KMS-11 (cell line): Measurements from ENCODE around the gene SORCS2.

Source experiments
- H2AFZ ChIP-seq: fragments of 200-600 bp; sonication (generic); 2 replicates; pipeline ENCODE4 v1.6.1; 2016; ENCODE audit warnings: antibody characterized with exemption, mixed run types, low read depth
- H3K27ac ChIP-seq: fragments of 200-600 bp; sonication (generic); 2 replicates; pipeline ENCODE4 v1.6.1; 2016; ENCODE audit warnings: mild to moderate bottlenecking, mixed run types
- H3K27me3 ChIP-seq: fragments of 200-600 bp; sonication (generic); 2 replicates; pipeline ENCODE4 v1.6.1; 2017; ENCODE audit warnings: mild to moderate bottlenecking, low read depth, mixed run types, moderate library complexity; ENCODE audit not compliant: insufficient read depth
- H3K36me3 ChIP-seq: fragments of 200-600 bp; sonication (generic); 2 replicates; pipeline ENCODE4 v1.6.1; 2017; ENCODE audit warnings: mild to moderate bottlenecking, mixed run types; ENCODE audit not compliant: insufficient read depth
- H3K4me1 ChIP-seq: fragments of 200-600 bp; sonication (generic); 2 replicates; pipeline ENCODE4 v1.6.1; 2016; ENCODE audit warnings: mild to moderate bottlenecking, low read depth, mixed run types; ENCODE audit not compliant: poor library complexity, severe bottlenecking
- H3K4me2 ChIP-seq: fragments of 200-600 bp; sonication (generic); 2 replicates; pipeline ENCODE4 v1.7.0; 2016; ENCODE audit warnings: mild to moderate bottlenecking, mixed run types
- H3K4me3 ChIP-seq: fragments of 200-600 bp; sonication (generic); IDR thresholded peaks from 2 replicates; pipeline ENCODE4 v1.6.1; 2017; ENCODE audit warnings: low read depth, low read length, mixed read lengths; ENCODE audit not compliant: insufficient read depth
- H3K79me2 ChIP-seq: fragments of 200-600 bp; sonication (generic); 2 replicates; pipeline ENCODE4 v1.6.1; 2016; ENCODE audit warnings: low read depth, mixed run types; ENCODE audit not compliant: insufficient read depth
- H3K9ac ChIP-seq: fragments of 200-600 bp; sonication (generic); 2 replicates; pipeline ENCODE4 v1.6.1; 2016; ENCODE audit warnings: mild to moderate bottlenecking, mixed run types
- H4K20me1 ChIP-seq: fragments of 200-600 bp; sonication (generic); 2 replicates; pipeline ENCODE4 v1.6.1; 2016; ENCODE audit warnings: mild to moderate bottlenecking, mixed run types; ENCODE audit not compliant: insufficient read depth
- CTCF ChIP-seq: fragments of 200-600 bp; sonication (generic); conservative IDR thresholded peaks from 2 replicates; pipeline ENCODE4 v1.6.1; 2017; ENCODE audit warnings: low read depth, mild to moderate bottlenecking, antibody characterized with exemption, low read length, moderate library complexity, mixed read lengths

SORCS2 gene

GRCh38 chr4:7158081-7158750 lies 34.1 kb upstream of the SORCS2 start:
- H3K79me2 ChIP-seq = no peaks in the 10 kb centered on the region
- H3K27me3 ChIP-seq = peaks cover 44% of the 10 kb centered on the region; the same call in 1 of the 2 replicates
- no peak overlapping the region for H3K4me2 ChIP-seq
- no peaks in the 10 kb centered on the region for H4K20me1 ChIP-seq
- no peak overlapping the region for H2AFZ ChIP-seq
- H3K4me1 ChIP-seq = no peaks in the 10 kb centered on the region
- TF ChIP-seq CTCF = no peak
- H3K36me3 ChIP-seq = no peaks in the 10 kb centered on the region
- no peak overlapping the region for H3K27ac ChIP-seq
- H3K9ac ChIP-seq = no peak overlapping the region
- H3K4me3 ChIP-seq = no peak overlapping the region

GRCh38 chr4:7158991-7159390 lies 33.3 kb upstream of the SORCS2 start:
- no peaks in the 10 kb centered on the region for H3K4me1 ChIP-seq
- TF ChIP-seq CTCF = no peak
- no peak overlapping the region for H3K4me3 ChIP-seq
- no peak overlapping the region for H3K27ac ChIP-seq
- peaks cover 42% of the 10 kb centered on the region; the same call in 1 of the 2 replicates for H3K27me3 ChIP-seq
- no peak overlapping the region for H2AFZ ChIP-seq
- no peak overlapping the region for H3K9ac ChIP-seq
- H3K36me3 ChIP-seq = no peaks in the 10 kb centered on the region
- no peaks in the 10 kb centered on the region for H4K20me1 ChIP-seq
- H3K4me2 ChIP-seq = no peak overlapping the region
- H3K79me2 ChIP-seq = no peaks in the 10 kb centered on the region

- no peak overlapping the region for H2AFZ ChIP-seq
- no peak overlapping the region for H3K9ac ChIP-seq
- no peaks in the 10 kb centered on the region for H3K79me2 ChIP-seq
- H3K36me3 ChIP-seq = no peaks in the 10 kb centered on the region
- no peaks in the 10 kb centered on the region for H4K20me1 ChIP-seq
- no peak overlapping the region for H3K4me3 ChIP-seq
- H3K4me1 ChIP-seq = no peaks in the 10 kb centered on the region
- H3K27ac ChIP-seq = no peak overlapping the region
- peaks cover 41% of the 10 kb centered on the region; the same call in 1 of the 2 replicates for H3K27me3 ChIP-seq
- no peak for TF ChIP-seq CTCF
- H3K4me2 ChIP-seq = no peak overlapping the region
Observed at GRCh38 chr4:7159923-7160322, 32.4 kb upstream of the SORCS2 start.

GRCh38 chr4:7160439-7160838 lies 31.9 kb upstream of the SORCS2 start:
- no peaks in the 10 kb centered on the region for H3K36me3 ChIP-seq
- TF ChIP-seq CTCF = no peak
- no peak overlapping the region for H2AFZ ChIP-seq
- H3K27ac ChIP-seq = no peak overlapping the region
- H3K9ac ChIP-seq = no peak overlapping the region
- no peaks in the 10 kb centered on the region for H3K4me1 ChIP-seq
- peaks cover 37% of the 10 kb centered on the region; the same call in 1 of the 2 replicates for H3K27me3 ChIP-seq
- no peak overlapping the region for H3K4me2 ChIP-seq
- H3K4me3 ChIP-seq = no peak overlapping the region
- no peaks in the 10 kb centered on the region for H3K79me2 ChIP-seq
- H4K20me1 ChIP-seq = no peaks in the 10 kb centered on the region
